ENCODE data around the gene SFXN3. TPM values are rescaled to one million over a fixed set of nuclear protein-coding genes. Genes with fewer than 3 reads are reported as not detected.

The SFXN3 gene
- total and polyA plus RNA-seq, 10 of the 15 experiments (the other 5 are each of a cell fraction or from before 2014, with no cell fraction given): 0.05 to 11.3 (median 1.2) TPM

- TF ChIP-seq, protein P1, sequence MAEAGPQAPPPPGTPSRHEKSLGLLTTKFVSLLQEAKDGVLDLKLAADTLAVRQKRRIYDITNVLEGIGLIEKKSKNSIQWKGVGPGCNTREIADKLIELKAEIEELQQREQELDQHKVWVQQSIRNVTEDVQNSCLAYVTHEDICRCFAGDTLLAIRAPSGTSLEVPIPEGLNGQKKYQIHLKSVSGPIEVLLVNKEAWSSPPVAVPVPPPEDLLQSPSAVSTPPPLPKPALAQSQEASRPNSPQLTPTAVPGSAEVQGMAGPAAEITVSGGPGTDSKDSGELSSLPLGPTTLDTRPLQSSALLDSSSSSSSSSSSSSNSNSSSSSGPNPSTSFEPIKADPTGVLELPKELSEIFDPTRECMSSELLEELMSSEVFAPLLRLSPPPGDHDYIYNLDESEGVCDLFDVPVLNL (IDR thresholded peaks at IDR 0.05; ENCODE audit: low read depth, low read length): peak; percentile 99
- TF ChIP-seq BCL11A (IDR thresholded peaks at IDR 0.05; ENCODE audit: low read depth, low read length): 0 out of 2 replicates have a peak, but pooled peaks have one; percentile 3
- peak; percentile 10; the same call in 1 of the 2 replicates for TF ChIP-seq POLR2AphosphoS5 (IDR thresholded peaks at IDR 0.05; ENCODE audit: low read length)
- TF ChIP-seq, protein P2, sequence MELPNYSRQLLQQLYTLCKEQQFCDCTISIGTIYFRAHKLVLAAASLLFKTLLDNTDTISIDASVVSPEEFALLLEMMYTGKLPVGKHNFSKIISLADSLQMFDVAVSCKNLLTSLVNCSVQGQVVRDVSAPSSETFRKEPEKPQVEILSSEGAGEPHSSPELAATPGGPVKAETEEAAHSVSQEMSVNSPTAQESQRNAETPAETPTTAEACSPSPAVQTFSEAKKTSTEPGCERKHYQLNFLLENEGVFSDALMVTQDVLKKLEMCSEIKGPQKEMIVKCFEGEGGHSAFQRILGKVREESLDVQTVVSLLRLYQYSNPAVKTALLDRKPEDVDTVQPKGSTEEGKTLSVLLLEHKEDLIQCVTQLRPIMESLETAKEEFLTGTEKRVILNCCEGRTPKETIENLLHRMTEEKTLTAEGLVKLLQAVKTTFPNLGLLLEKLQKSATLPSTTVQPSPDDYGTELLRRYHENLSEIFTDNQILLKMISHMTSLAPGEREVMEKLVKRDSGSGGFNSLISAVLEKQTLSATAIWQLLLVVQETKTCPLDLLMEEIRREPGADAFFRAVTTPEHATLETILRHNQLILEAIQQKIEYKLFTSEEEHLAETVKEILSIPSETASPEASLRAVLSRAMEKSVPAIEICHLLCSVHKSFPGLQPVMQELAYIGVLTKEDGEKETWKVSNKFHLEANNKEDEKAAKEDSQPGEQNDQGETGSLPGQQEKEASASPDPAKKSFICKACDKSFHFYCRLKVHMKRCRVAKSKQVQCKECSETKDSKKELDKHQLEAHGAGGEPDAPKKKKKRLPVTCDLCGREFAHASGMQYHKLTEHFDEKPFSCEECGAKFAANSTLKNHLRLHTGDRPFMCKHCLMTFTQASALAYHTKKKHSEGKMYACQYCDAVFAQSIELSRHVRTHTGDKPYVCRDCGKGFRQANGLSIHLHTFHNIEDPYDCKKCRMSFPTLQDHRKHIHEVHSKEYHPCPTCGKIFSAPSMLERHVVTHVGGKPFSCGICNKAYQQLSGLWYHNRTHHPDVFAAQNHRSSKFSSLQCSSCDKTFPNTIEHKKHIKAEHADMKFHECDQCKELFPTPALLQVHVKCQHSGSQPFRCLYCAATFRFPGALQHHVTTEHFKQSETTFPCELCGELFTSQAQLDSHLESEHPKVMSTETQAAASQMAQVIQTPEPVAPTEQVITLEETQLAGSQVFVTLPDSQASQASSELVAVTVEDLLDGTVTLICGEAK (IDR thresholded peaks at IDR 0.05; ENCODE audit: borderline replicate concordance): peak; percentile 75; the same call in 1 of the 2 replicates
- TF ChIP-seq RAD21 (IDR thresholded peaks at IDR 0.05; ENCODE audit: insufficient read depth, low read depth, low read length): peak; percentile 83
- no peak for TF ChIP-seq JUNB (IDR thresholded peaks at IDR 0.05)
- peak; percentile 29; the same call in 1 of the 2 replicates for TF ChIP-seq IRF3 (IDR thresholded peaks at IDR 0.05)
- TF ChIP-seq, protein P3, sequence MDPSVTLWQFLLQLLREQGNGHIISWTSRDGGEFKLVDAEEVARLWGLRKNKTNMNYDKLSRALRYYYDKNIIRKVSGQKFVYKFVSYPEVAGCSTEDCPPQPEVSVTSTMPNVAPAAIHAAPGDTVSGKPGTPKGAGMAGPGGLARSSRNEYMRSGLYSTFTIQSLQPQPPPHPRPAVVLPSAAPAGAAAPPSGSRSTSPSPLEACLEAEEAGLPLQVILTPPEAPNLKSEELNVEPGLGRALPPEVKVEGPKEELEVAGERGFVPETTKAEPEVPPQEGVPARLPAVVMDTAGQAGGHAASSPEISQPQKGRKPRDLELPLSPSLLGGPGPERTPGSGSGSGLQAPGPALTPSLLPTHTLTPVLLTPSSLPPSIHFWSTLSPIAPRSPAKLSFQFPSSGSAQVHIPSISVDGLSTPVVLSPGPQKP (IDR thresholded peaks at IDR 0.05; ENCODE audit: low read depth, low read length): peak; percentile 34; the same call in 1 of the 2 replicates
- TF ChIP-seq ASH2L (IDR thresholded peaks at IDR 0.05; ENCODE audit: borderline replicate concordance, low read depth): no peak
- peak; percentile 44; the same call in 1 of the 2 replicates for TF ChIP-seq GABPA (IDR thresholded peaks at IDR 0.05; ENCODE audit: low read depth)
- TF ChIP-seq POU2F2 (IDR thresholded peaks at IDR 0.05; ENCODE audit: borderline replicate concordance, low read depth, low read length): 0 out of 3 replicates have a peak, but pooled peaks have one; percentile 8
- TF ChIP-seq IRF5 (IDR thresholded peaks at IDR 0.05; ENCODE audit: borderline replicate concordance): peak; percentile 88
- TF ChIP-seq CBFB (IDR thresholded peaks at IDR 0.05; ENCODE audit: low read depth): peak; percentile 95
- 0 out of 2 replicates have a peak, but pooled peaks have one; percentile 55 for TF ChIP-seq TBL1XR1 (IDR thresholded peaks at IDR 0.05; ENCODE audit: low read depth, low read length)
- TF ChIP-seq RELB (IDR thresholded peaks at IDR 0.05; ENCODE audit: low read depth): peak; percentile 67
- TF ChIP-seq STAT3 (IDR thresholded peaks at IDR 0.05; ENCODE audit: low read depth, low read length): no peak
- no peak for TF ChIP-seq POLR2AphosphoS2 (IDR thresholded peaks at IDR 0.05; ENCODE audit: low read depth, low read length)
- no peak for TF ChIP-seq STAT1 (conservative IDR thresholded peaks at IDR 0.05)
Observed at GRCh38 chr10:101060036-101060950, 29.3 kb downstream of the SFXN3 start (continued).
